H1 (cell line): ENCODE measurements around the gene C22orf23. TPM values are rescaled to one million over a fixed set of nuclear protein-coding genes. Genes with fewer than 3 reads are reported as not detected.

Experiments
- CTCF ChIA-PET: fragments of 300-600 bp; sonication (Branson Sonifier 250); formaldehyde crosslinking; loops from one replicate; lab custom pipeline; 2021; ENCODE audit not compliant: partially characterized antibody; lab: Charles Lee
- POLR2A ChIA-PET: fragments of 300-600 bp; sonication (Branson Sonifier 250); formaldehyde crosslinking; loops from one replicate; lab custom pipeline; 2021; ENCODE audit warnings: inconsistent platforms; ENCODE audit not compliant: partially characterized antibody; lab: Charles Lee
- DNase-seq, 2 experiments: peaks; one replicate each; pipeline versions ENCODE4 v3.0.0 to v3.0.0-alpha.2; 2010 to 2022; ENCODE audit warnings: low spot score in 2 of 2, low read depth in 1 of 2, mixed read lengths in 1 of 2
- FAIRE-seq: peaks from 2 replicates; lab custom pipeline; 2011; peaks lifted over from hg19 to GRCh38; lab: Jason Lieb, UNC
- H2AFZ ChIP-seq: 2 replicates; pipeline ENCODE4 v1.8.1; 2012; ENCODE audit warnings: low read length, inconsistent platforms
- H2AK5ac ChIP-seq: 2 replicates; pipeline ENCODE4 v1.6.1; 2013; ENCODE audit warnings: low read depth, low read length
- H2BK120ac ChIP-seq: replicated peaks from 2 replicates; pipeline ENCODE3; 2013; ENCODE audit warnings: low read depth, low read length, inconsistent platforms
- H2BK12ac ChIP-seq: 2 replicates; pipeline ENCODE4 v1.6.1; 2013; ENCODE audit warnings: low read depth, low read length
- H2BK15ac ChIP-seq: 2 replicates; pipeline ENCODE4 v1.6.1; 2013; ENCODE audit warnings: low read length
- H2BK20ac ChIP-seq: 2 replicates; pipeline ENCODE4 v1.6.1; 2013; ENCODE audit warnings: low read length
- H2BK5ac ChIP-seq: 2 replicates; pipeline ENCODE4 v1.6.1; 2013; ENCODE audit warnings: low read depth, low read length
- H3K14ac ChIP-seq: 2 replicates; pipeline ENCODE4 v1.6.1; 2013; ENCODE audit warnings: inconsistent platforms; ENCODE audit not compliant: insufficient read length
- H3K18ac ChIP-seq: 2 replicates; pipeline ENCODE4 v1.6.1; 2013; ENCODE audit warnings: low read length; ENCODE audit errors: extremely low read depth
- H3K23ac ChIP-seq: 2 replicates; pipeline ENCODE4 v1.6.1; 2013; ENCODE audit warnings: inconsistent platforms; ENCODE audit not compliant: insufficient read length
- H3K23me2 ChIP-seq: 2 replicates; pipeline ENCODE4 v1.6.1; 2013; ENCODE audit warnings: low read depth, low read length
- H3K27ac ChIP-seq: 2 replicates; pipeline ENCODE4 v1.6.1; 2011; ENCODE audit warnings: low read depth, low read length, inconsistent platforms
- H3K27me3 ChIP-seq, 4 experiments: replicated peaks in 1 of 4; 1 replicate in 1 of 4; 2 replicates in 3 of 4; pipeline versions ENCODE4 v1.6.1 to v1.8.1; 2011 to 2013; ENCODE audit warnings: low read length in 3 of 4, mild to moderate bottlenecking in 3 of 4, inconsistent platforms in 2 of 4, mixed read lengths in 2 of 4, moderate library complexity in 1 of 4; ENCODE audit not compliant: control insufficient read depth in 3 of 4, insufficient read depth in 3 of 4; ENCODE audit errors: extremely low read depth in 1 of 4
- H3K36me3 ChIP-seq, 4 experiments: 2 replicates each; pipeline versions ENCODE4 v1.6.1 to v1.8.1; 2011 to 2013; ENCODE audit warnings: mild to moderate bottlenecking in 4 of 4, low read length in 3 of 4, moderate library complexity in 2 of 4, control low read depth in 1 of 4, inconsistent platforms in 1 of 4; ENCODE audit not compliant: insufficient read depth in 4 of 4, control insufficient read depth in 2 of 4
- H3K4ac ChIP-seq: replicated peaks from 2 replicates; pipeline ENCODE3; 2013; ENCODE audit warnings: low read length, low read depth, mixed read lengths, inconsistent platforms; ENCODE audit not compliant: insufficient read length
- H3K4me1 ChIP-seq, 4 experiments: replicated peaks in 1 of 4; 1 replicate in 1 of 4; 2 replicates in 3 of 4; pipeline versions ENCODE4 v1.6.1 to v1.8.1; 2011 to 2013; ENCODE audit warnings: low read length in 3 of 4, inconsistent platforms in 2 of 4, mixed read lengths in 1 of 4; ENCODE audit not compliant: insufficient read depth in 4 of 4, control insufficient read depth in 3 of 4
- H3K4me2 ChIP-seq, 2 experiments: 2 replicates each; pipeline versions ENCODE4 v1.6.1 to v1.8.1; 2011 to 2013; ENCODE audit warnings: low read depth in 2 of 2, low read length in 2 of 2, control low read depth in 1 of 2, inconsistent platforms in 1 of 2, mild to moderate bottlenecking in 1 of 2; ENCODE audit not compliant: insufficient read depth in 1 of 2
- H3K4me3 ChIP-seq, 4 experiments: fragments of 200-600, 300-600 bp in 1 of 4; sonication (generic), shearing (Covaris generic), sonication (Bioruptor Twin) in 1 of 4; 2 replicates each; pipeline versions ENCODE4 v1.5.1 to v1.8.1; 2011 to 2016; ENCODE audit warnings: low read length in 4 of 4, low read depth in 3 of 4, control low read depth in 2 of 4, inconsistent platforms in 2 of 4, mild to moderate bottlenecking in 2 of 4, mixed read lengths in 1 of 4, moderate library complexity in 1 of 4; ENCODE audit not compliant: insufficient read depth in 2 of 4; ENCODE audit errors: extremely low read depth in 1 of 4
- H3K56ac ChIP-seq: replicated peaks from 2 replicates; pipeline ENCODE3; 2013; ENCODE audit warnings: low read depth, mild to moderate bottlenecking, mixed read lengths, low read length, inconsistent platforms; ENCODE audit not compliant: insufficient read length
- H3K79me1 ChIP-seq: 2 replicates; pipeline ENCODE4 v1.6.1; 2013; ENCODE audit warnings: low read depth, low read length, control low read depth
- H3K79me2 ChIP-seq, 2 experiments: 2 replicates each; pipeline versions ENCODE4 v1.6.1 to v1.8.1; 2012 to 2013; ENCODE audit warnings: low read length in 2 of 2, mild to moderate bottlenecking in 2 of 2, inconsistent platforms in 1 of 2; ENCODE audit not compliant: insufficient read depth in 2 of 2, control insufficient read depth in 1 of 2
- H3K9ac ChIP-seq, 4 experiments: replicated peaks in 1 of 4; 1 replicate in 1 of 4; 2 replicates in 3 of 4; pipeline versions ENCODE4 v1.6.1 to v1.8.1; 2011 to 2013; ENCODE audit warnings: low read depth in 3 of 4, low read length in 3 of 4, control low read depth in 2 of 4, mild to moderate bottlenecking in 2 of 4, moderate library complexity in 2 of 4, inconsistent platforms in 1 of 4; ENCODE audit errors: extremely low read depth in 1 of 4
- H3K9me3 ChIP-seq, 2 experiments: 2 replicates each; pipeline versions ENCODE4 v1.6.1 to v1.8.1; 2012 to 2013; ENCODE audit warnings: mild to moderate bottlenecking in 2 of 2, moderate library complexity in 2 of 2, control low read depth in 1 of 2, inconsistent platforms in 1 of 2, low read depth in 1 of 2, low read length in 1 of 2, mixed read lengths in 1 of 2; ENCODE audit not compliant: insufficient read depth in 2 of 2
- H4K20me1 ChIP-seq, 2 experiments: replicated peaks in 1 of 2; 2 replicates each; pipeline versions ENCODE3 to v1.8.1; 2011 to 2013; ENCODE audit warnings: inconsistent platforms in 2 of 2, low read length in 2 of 2, mild to moderate bottlenecking in 1 of 2; ENCODE audit not compliant: insufficient read depth in 2 of 2, control insufficient read depth in 1 of 2
- H4K5ac ChIP-seq: 2 replicates; pipeline ENCODE4 v1.6.1; 2013; ENCODE audit warnings: low read length, low read depth, mixed read lengths, inconsistent platforms; ENCODE audit not compliant: insufficient read length
- H4K8ac ChIP-seq: 2 replicates; pipeline ENCODE4 v1.8.0; 2013; ENCODE audit warnings: mild to moderate bottlenecking, moderate library complexity, low read length, inconsistent platforms; ENCODE audit not compliant: insufficient read depth; ENCODE audit errors: extremely low read depth
- H4K91ac ChIP-seq: replicated peaks from 2 replicates; pipeline ENCODE3; 2013; ENCODE audit warnings: low read length, mixed read lengths, inconsistent platforms; ENCODE audit not compliant: insufficient read length
- CHD1 ChIP-seq: IDR thresholded peaks from 2 replicates; pipeline ENCODE4 v1.6.1; 2012; ENCODE audit warnings: low read depth, low read length, improper control_type of control experiment
- JUND ChIP-seq: IDR thresholded peaks from 2 replicates; pipeline ENCODE4 v1.6.1; 2011; ENCODE audit warnings: mild to moderate bottlenecking, improper control_type of control experiment, low read length
- MAFK ChIP-seq: IDR thresholded peaks from 2 replicates; pipeline ENCODE4 v1.6.1; 2012; ENCODE audit warnings: low read depth, mild to moderate bottlenecking, improper control_type of control experiment, low read length
- POLR2AphosphoS5 ChIP-seq: IDR thresholded peaks from 2 replicates; pipeline ENCODE4 v1.6.1; 2011; ENCODE audit warnings: low read depth, low read length
- RNF2 ChIP-seq: fragments of 200-900, 300-1000 bp; sonication (generic); IDR thresholded peaks from 2 replicates; pipeline ENCODE4 v1.7.1; 2016; ENCODE audit warnings: borderline replicate concordance, low read depth, mild to moderate bottlenecking, antibody characterized with exemption, low read length; ENCODE audit not compliant: poor library complexity, severe bottlenecking; ENCODE audit errors: missing control alignments
- RXRA ChIP-seq: IDR thresholded peaks from 2 replicates; pipeline ENCODE4 v1.6.1; 2011; ENCODE audit warnings: low read depth, mild to moderate bottlenecking, low read length, moderate library complexity; ENCODE audit not compliant: insufficient read depth
- SIRT6 ChIP-seq: IDR thresholded peaks from one replicate; pipeline ENCODE4 v1.7.1; 2012; ENCODE audit warnings: low read length, inconsistent platforms
- TAF1 ChIP-seq: IDR thresholded peaks from 2 replicates; pipeline ENCODE4 v1.6.1; 2011; ENCODE audit warnings: mild to moderate bottlenecking, low read depth, low read length
- TCF12 ChIP-seq: IDR thresholded peaks from 2 replicates; pipeline ENCODE4 v1.6.1; 2011; ENCODE audit warnings: low read depth, mild to moderate bottlenecking, low read length
- WGBS, 2 experiments: shearing (Covaris generic) in 1 of 2; methylation state at CpG; one replicate each; pipeline versions ENCODE4 v1.1.6 to v1.1.7; 2013 to 2015; ENCODE audit warnings: low lambda C conversion rate in 2 of 2, mixed read lengths in 2 of 2, inconsistent platforms in 1 of 2, low coverage in 1 of 2, missing lambda C conversion rate in 1 of 2; ENCODE audit not compliant: insufficient replicate concordance in 2 of 2, insufficient coverage in 1 of 2, insufficient read length in 1 of 2; ENCODE audit errors: extremely low coverage in 1 of 2, missing lambda C conversion rate in 1 of 2; 5-methylcytosine and 5-hydroxymethylcytosine counted together
- polyA plus RNA-seq, 7 experiments: library from polyadenylated mRNA; depleted of rRNA in 3 of 7; stranded (reverse) in 5 of 7; unstranded in 2 of 7; fragments of >200 nt in 5 of 7; fragments of 200-250 nt in 2 of 7; gene quantifications; 1 replicate in 5 of 7; 2 replicates in 1 of 7; 4 replicates in 1 of 7; pipeline versions ENCODE4 v1.2.1 to v1.2.3, GENCODE V29; 2011 to 2013; ENCODE audit warnings: missing spikeins in 2 of 7, mixed read lengths in 2 of 7
- total RNA-seq: library from RNA; stranded (reverse); fragmentation: NEBNext Ultra II Directional; extraction: Animal tissue kit (Norgen Biotek cat#: 25700); gene quantifications from 2 replicates; pipeline ENCODE4 v1.2.1, GENCODE V29; 2021

C22orf23 gene
- total and polyA plus RNA-seq, 2 of the 8 experiments (the other 6 are each of a cell fraction or from before 2014, with no cell fraction given): 0.50 to 0.54 TPM

DNA sequence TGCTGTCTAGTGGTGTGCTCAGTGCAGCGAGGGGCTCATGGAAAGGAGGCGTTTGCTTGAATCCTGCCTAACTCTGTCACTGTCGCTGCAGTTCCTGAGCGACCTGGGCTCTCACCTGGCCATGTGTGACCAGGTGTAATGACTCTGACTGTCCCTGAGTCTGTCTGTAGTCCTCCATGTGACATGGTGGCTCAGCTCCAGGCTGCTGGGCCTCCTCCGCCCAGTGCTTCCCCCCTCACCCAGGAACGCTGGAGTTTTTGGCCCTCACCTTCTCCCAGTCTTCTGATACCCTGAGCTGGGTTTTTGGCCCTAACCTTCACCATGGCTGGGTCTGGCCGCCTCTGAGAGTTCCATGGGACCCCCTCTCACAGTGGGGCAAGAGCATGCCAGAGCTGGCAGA, 27.0 kb downstream of the C22orf23 start:
- peaks cover 3 to 13% (median 8%) of the 10 kb centered on the region in 4 experiments; a peak in 6 of 8 replicates for H3K36me3 ChIP-seq
- POLR2A ChIA-PET: interaction anchor here (1.0 to 2.6 kb wide), 3 partner anchors 15 to 49 kb away, joined by 3 to 8 read pairs (median 5); partner anchors contain the start of gene MICALL1

More for the DNA sequence above, 27.0 kb downstream of the C22orf23 start:
- no peak overlapping the region for H2AFZ ChIP-seq
- no peaks in the 10 kb centered on the region for H3K4me1 ChIP-seq
- H3K23me2 ChIP-seq: no peaks in the 10 kb centered on the region
- no peaks in the 10 kb centered on the region for H3K27me3 ChIP-seq
- peaks cover 0 to 4% of the 10 kb centered on the region in 2 experiments for H4K20me1 ChIP-seq
- H4K5ac ChIP-seq: no peak overlapping the region
- H3K56ac ChIP-seq: no peak overlapping the region
- no peak overlapping the region for H2AK5ac ChIP-seq
- no peak overlapping the region for H3K9ac ChIP-seq
- no peak overlapping the region for H3K4me3 ChIP-seq
- H2BK12ac ChIP-seq: no peak overlapping the region
- H2BK120ac ChIP-seq: no peak overlapping the region
- CTCF ChIA-PET: interaction anchor here (0.9 to 10.4 kb wide), 6 partner anchors 9 to 108 kb away, joined by 3 to 158 read pairs (median 6); partner anchors contain the start of gene MICALL1
- H2BK20ac ChIP-seq: no peak overlapping the region
- no peak overlapping the region for H2BK15ac ChIP-seq
- no peak overlapping the region for H2BK5ac ChIP-seq
- no peak overlapping the region for H3K14ac ChIP-seq
- TF ChIP-seq POLR2AphosphoS5 (no peak), RXRA (no peak), RNF2 (no peak), CHD1 (no peak), SIRT6 (no peak), JUND (no peak), TAF1 (no peak), TCF12 (no peak), MAFK (no peak)
- no peaks in the 10 kb centered on the region for H3K79me2 ChIP-seq
- H3K23ac ChIP-seq: no peak overlapping the region
- H3K9me3 ChIP-seq: no peaks in the 10 kb centered on the region
- no peaks in the 10 kb centered on the region for H3K79me1 ChIP-seq
- H3K4me2 ChIP-seq: no peak overlapping the region
- H3K18ac ChIP-seq: no peak overlapping the region
- H3K27ac ChIP-seq: no peak overlapping the region
- FAIRE-seq (no peak), DNase-seq (no peak)
- no peak overlapping the region for H4K91ac ChIP-seq
- WGBS, 2 experiments: 92% methylated on average over 7 of the region's 7 CpGs; no CpG with 5 or more reads in 1 of the 2 experiments
- H4K8ac ChIP-seq: no peak overlapping the region
- no peak overlapping the region for H3K4ac ChIP-seq
